GM12864 (cell line): ENCODE data around the gene TYMP.

ENCODE experiments used
- DNase-seq: peaks from one replicate; pipeline ENCODE4 v3.0.0-alpha.2; 2011; ENCODE audit warnings: low read depth
- H3K4me3 ChIP-seq: 2 replicates; pipeline ENCODE4 v1.5.1; 2011; ENCODE audit warnings: mild to moderate bottlenecking, low read depth, low read length, control low read depth
- TF ChIP-seq, protein P1 (sequence below): IDR thresholded peaks from 2 replicates; pipeline ENCODE4 v1.5.1; 2011; ENCODE audit warnings: low read depth, mild to moderate bottlenecking, moderate library complexity, low read length, control low read depth, inconsistent platforms; ENCODE audit errors: missing control alignments

The TYMP gene

DNA sequence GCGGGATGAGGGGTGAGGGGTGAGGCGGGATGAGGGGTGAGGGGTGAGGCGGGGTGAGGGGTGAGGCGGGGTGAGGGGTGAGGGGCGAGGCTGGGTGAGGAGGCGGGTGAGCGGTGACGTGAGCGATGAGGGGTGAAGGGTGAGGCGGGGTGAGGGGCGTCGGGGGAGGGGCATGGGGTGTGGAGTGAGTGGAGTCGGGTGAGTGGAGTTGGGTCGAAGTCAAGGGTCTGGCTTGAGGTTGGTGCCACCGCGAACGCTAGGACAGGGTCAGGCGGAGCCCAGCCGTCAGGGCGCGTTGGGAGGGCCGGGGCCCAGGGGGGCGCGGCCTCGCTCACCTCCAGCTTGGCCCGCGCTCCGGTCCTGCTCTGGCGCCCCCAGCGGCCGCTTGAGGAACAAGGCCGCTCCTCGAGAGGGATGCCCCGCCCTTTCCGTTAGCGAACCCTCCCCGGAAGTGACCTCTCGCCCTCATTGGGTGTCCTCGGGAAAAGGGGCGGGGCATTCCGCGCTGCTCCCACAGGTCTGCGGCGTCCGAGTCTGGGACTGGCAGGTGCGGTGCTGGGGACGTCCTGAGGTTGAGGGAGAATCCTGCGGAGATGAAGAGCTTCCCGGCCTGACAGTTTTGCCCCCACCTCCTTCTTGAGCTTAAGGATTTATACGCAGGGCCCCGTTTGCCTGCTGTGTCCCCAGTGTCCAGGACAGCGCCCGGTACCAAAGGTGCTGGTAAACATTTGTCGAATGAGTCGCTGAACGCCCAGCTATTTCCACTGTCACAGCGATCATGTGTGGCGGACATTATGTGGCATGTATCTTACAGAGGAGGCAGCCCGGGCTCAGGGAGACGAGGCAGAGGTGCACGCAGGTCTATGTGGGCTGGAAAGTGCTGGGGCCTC is 33.0 kb upstream of the TYMP start, which contains the start of gene SYCE3:
Gene SYCE3, minus strand, starts transcription at position 397 of the 890 bp plus-strand sequence. CDS start 6,514 bp downstream, outside the sequence.
- peak within 1 kb of the TSS; percentile 57 for H3K4me3 ChIP-seq
- TF ChIP-seq, protein P1, sequence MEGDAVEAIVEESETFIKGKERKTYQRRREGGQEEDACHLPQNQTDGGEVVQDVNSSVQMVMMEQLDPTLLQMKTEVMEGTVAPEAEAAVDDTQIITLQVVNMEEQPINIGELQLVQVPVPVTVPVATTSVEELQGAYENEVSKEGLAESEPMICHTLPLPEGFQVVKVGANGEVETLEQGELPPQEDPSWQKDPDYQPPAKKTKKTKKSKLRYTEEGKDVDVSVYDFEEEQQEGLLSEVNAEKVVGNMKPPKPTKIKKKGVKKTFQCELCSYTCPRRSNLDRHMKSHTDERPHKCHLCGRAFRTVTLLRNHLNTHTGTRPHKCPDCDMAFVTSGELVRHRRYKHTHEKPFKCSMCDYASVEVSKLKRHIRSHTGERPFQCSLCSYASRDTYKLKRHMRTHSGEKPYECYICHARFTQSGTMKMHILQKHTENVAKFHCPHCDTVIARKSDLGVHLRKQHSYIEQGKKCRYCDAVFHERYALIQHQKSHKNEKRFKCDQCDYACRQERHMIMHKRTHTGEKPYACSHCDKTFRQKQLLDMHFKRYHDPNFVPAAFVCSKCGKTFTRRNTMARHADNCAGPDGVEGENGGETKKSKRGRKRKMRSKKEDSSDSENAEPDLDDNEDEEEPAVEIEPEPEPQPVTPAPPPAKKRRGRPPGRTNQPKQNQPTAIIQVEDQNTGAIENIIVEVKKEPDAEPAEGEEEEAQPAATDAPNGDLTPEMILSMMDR: peak; percentile 87
- peak; percentile 76 for DNase-seq

DNA sequence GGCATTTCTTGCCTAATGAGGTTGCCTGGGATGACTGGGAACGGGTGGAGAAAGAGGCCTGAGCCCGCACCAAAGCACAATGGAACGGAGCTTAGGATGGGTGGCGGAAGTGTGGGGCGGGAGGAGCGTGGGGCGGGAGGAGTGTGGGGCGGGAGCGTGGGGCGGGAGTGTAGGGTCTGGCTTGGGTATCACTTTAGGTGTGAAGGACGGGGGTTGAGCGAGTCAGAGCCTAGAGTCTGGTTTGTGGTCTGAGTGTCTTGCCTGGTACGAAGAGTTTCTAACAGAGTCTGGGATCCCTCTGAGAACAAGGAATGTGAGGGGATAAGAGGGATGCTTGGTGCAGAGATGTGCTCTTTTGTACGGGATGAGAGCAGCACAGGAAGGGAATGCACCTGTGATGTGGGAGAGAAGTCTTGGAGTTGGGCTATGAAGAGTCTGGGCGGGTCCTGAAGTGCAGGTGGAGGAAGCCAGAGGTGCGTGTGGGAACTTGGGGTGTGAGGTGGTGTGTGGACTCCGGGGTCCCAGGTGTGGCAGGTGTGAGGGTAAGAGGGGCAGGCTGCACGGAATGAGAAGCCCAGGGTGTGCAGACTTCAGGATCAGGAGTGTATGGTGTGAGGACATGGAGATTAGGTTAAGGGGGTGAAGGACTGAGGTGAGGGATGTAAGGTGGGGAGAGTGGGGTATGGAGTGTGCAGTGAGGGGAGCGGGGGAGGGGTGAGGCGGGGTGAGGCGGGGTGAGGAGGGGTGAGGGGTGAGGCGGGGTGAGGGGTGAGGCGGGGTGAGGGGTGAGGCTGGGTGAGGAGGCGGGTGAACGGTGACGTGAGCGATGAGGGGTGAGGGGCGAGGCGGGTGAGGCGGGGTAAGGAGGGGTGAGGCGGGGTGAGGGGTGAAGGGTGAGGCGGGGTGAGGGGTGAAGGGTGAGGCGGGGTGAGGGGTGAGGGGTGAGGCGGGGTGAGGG is 31.9 kb upstream of the TYMP start:
- TF ChIP-seq, protein P1: no peak
- DNase-seq: no peak
- no peak overlapping the region for H3K4me3 ChIP-seq

DNA sequence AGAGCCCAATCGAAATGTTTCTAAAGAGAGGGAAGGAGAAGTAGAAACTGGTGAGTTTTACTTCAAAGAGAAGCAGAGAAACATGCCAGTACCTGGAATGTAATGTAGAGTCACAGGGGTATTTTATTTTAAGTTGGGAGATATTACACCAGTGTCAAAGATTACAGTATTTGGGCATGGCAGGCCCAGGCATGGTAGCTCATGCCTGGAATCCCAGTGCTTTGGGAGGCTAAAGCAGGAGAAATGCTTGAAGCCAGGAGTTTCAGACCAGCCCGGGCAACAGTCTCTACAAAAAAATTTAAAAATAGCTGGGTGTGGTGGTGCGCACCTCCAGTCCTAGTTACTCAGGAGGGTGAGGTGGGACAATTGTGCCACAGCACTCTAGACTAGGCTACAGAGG is 30.2 kb upstream of the TYMP start:
- DNase-seq: no peak
- H3K4me3 ChIP-seq: no peak overlapping the region
- TF ChIP-seq, protein P1: no peak

DNA sequence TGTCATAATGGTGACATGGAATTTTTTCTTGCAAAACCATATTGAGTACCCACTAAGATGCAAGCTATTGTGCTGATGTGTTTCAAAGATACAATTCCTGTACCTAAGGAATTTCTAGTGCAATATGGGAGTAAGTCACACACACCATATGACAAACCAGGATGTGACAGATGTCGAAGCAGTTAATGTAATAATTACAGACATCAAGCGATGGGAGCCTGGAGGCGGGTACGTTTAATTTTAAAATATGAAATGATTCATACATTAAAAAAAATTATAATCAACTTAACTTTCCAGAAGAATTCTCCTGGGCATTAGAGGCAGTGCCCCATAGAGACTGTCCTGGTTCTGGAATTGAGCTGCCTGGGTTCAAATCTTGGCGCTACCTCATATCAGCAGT is 26.9 kb upstream of the TYMP start:
- no peak for DNase-seq
- TF ChIP-seq, protein P1: no peak
- no peak overlapping the region for H3K4me3 ChIP-seq

DNA sequence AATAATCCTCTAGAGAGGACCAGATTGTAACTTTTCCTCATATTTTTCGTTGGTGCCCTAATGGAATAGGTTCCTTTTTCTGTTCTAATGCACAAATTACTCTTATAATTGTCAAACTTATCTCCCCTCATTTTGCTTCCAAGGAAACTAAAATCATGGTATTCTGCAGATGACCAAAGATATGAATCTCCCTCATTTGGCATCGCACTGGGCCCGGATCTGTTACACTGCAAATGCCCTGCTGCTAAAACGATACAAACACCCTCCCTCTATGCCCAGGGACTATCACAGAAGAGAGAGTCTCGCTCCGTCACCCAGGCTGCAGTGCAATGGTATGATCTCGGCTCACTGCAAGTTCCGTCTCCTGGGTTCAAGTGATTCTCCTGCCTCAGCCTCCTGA is 23.5 kb upstream of the TYMP start:
- H3K4me3 ChIP-seq: no peak overlapping the region
- TF ChIP-seq, protein P1: no peak
- no peak for DNase-seq

DNA sequence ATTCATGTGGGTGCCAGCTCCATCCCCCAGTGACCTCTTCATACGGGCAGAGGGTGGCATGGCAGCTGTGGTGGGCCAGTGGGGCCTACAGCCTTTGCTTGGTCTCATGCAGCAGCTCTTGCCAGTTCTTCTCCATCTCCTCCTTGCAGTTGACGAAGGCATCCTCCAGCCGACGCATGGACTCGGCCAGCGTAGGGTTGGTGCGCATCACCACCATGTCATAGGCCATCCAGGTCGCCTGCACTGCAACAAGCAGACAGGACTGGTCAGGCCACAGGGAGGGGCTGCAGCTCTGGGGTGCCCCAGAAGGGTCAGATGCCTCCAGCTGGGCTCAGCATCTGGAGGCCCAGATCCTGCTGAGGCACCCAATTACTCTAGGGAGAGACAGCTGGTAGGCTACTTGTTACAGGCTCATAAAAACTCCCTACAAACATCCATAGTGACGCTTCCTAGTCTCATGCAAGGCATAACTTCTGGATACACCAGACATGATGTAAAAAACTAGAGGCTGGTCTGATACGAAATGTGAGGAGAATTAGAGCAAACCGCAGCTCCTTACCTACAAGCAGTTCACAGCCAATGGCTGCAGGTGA is 21.4 kb upstream of the TYMP start:
- no peak overlapping the region for H3K4me3 ChIP-seq
- DNase-seq: no peak
- TF ChIP-seq, protein P1: no peak
